T-helper 2 cell treated with Interferon-gamma antibody and Interleukin-4, amounts not matched to agents 100 ng/mL and 5 ng/mL, for 36 hours (primary cell): ENCODE results near the gene NCKAP5. TPM values are rescaled to one million over a fixed set of nuclear protein-coding genes. Genes with fewer than 3 reads are reported as not detected.

Source experiments
- intact Hi-C: fragments of 100-400 bp; cut with micrococcal nuclease; formaldehyde crosslinking; loops from one replicate; pipeline ENCODE4 v1.15.1; 2023
- total RNA-seq: library from RNA; stranded (reverse); gene quantifications from 2 replicates; pipeline ENCODE4 v1.2.3, GENCODE V29; 2022

The NCKAP5 gene
- total RNA-seq, 1 donor from 2014 or later, result not detected

DNA sequence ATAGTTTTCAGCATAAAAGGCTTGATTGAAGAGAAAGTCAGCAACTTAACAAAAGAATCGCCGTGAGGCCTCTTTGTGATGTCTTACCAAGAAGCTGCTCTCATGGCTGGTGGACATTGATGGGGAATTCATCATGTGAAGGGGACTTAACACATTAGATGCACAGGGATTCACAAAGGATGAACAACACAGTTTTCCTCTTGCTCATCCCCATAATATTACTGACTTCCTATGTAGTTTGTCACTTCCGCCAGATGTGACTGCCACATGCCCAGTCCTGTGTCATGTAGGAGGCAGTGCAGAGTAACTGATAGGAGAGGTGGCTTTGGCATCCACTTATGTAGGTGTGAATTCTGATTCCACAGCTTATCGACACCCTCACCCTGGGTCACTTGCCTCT is 665.6 kb downstream of the NCKAP5 start:
- intact Hi-C loops, result no loop called here

DNA sequence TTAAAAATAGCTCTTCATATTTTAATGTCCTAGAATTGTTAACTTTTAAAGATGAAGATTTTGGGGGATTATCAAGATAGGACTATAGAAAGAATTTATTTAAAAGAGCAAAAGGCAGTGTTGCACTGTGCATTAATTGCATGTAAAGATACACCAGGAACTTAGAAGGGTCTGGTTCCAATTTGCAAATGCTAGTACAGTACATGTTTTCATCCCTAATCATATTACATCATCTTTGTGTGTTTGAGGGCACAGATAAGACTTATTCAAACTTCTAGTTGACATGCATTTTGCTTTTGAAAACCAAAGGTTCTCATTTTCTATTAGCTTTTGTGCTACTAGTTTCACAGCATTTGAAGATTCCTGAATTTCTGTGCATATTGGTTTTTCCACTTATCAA is 666.6 kb downstream of the NCKAP5 start:
- intact Hi-C loops, result no loop called here

DNA sequence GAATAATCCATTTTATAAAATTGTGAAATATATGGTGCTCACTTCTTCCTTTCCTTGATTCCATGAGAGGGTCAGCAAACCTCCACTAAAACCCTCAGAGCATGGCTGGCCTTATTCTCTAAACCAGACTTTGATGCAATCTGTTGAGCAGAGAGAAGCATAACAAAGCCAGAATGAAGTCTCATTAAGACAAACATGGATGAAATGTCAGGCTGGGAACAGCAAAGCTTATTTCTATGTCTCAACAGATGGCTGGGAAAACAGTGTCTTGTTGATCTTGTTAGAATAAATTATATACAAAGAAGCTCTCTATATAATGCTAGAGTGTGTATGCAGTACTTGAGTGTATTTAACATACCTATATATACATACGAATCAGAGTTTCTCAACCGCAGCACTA is 671.2 kb downstream of the NCKAP5 start:
- intact Hi-C loops, result no loop called here

DNA sequence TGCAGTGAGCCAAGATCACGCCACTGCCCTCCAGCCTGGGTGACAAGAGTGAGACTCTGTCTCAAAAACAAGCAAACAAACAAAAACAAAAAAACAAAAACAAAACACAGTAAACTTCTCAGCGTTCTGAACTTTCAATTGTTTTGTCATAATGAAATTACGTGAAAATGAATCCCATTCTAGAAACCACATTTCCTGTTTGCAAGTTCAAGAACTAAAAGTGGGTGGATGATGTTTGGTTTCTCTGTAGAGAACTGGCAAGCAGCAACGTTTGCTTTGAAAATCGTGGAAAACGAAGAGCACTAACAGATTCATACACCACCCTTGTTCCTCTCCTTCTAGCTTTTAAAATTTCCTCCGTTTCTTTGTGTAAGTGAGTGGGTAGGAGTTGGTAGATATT is 672.2 kb downstream of the NCKAP5 start:
- intact Hi-C loops, result no loop called here

DNA sequence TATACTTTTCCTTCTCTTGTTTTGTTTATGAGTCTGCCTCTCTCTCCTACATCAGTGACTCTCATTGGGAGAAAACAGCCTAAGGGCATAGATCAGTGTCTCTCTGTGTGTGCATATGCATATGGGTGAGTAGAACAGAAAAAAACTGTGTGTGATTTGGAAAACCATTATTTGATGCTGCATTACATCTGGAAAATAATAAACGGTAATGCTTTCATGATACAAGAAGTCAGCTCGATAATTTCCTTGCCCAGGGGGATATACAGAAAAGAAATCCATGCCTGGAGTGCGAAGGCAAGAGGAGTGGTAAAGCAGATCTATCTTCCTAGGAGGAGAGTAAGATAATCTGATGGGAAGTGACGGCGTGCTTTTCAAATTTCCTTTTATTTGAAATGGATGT is 676.8 kb downstream of the NCKAP5 start:
- intact Hi-C loops, result no loop called here

DNA sequence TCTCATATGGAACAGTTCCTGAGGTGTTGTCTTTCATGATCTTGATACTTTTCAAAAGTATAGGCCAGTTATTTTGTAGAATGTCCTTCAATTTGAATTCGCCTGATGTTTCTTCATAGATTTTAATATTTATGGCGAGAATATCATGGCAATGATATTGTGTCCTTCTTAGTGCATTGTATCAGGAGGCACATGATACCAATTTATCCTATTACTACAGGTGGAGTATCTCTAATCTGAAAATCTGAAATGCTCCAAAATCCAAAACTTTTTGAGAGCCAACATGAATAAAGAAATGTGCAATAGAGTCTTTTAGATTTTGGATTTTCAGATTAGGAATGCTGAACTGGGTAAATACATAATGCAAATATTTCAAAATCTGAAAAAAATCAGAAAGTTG is 681.7 kb downstream of the NCKAP5 start:
- intact Hi-C loops, result no loop called here

DNA sequence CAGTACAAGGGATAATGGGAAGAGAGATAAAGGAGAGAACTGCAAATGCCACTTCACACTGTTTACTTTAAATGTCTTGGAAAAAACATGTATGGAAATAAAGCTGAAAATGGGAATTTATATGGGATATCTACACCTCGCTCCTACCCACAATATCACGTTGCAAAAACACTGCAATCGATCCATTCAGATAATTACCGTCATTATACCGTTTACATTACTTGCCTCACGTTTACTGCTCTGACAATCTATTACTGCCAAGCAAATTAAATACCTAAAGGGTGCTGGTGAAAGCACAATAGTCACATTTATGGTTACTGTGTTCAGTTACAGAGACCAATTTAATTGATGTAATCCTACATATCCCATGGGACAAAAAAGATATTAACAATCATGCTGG is 683.6 kb downstream of the NCKAP5 start:
- intact Hi-C loops, result no loop called here

DNA sequence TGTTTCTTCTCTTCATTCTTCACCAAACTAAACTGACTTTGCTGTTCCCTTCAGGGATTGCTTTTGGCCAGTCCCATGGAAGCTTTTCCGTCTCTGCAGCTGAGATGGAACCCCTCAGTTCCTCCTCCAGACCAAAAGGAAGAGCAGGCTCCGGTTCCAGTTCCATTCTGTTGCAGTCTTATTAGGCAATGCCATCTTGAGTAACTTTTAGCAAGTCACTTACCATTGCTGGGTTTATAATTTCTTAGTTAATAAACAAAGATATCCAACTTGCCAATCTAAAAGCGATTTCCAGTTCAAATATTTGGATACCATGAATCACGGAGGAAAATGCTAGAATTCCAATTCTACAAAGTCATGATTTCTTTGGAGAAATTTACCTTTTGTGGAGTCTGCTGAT is 684.0 kb downstream of the NCKAP5 start:
- intact Hi-C loops, result no loop called here

DNA sequence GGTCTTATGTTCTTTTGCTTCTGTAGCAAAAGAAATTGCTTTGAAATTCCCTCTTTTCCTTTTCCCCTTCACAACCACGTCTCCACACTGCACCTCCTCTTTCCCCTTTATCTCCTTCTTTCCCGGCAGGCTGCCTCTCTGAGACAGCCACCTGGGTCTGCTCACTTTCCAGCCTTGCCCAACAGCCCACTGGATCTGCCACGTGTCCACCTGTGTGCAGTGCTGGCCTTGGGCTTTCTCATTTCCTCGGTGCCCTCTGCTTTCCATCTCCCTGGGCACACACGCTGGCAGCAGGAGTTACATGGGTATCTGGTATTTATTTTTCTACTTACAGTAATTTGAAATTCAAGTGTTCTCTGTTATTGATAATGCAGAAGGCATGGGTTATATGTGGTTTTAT is 684.8 kb downstream of the NCKAP5 start:
- intact Hi-C loops, result no loop called here

DNA sequence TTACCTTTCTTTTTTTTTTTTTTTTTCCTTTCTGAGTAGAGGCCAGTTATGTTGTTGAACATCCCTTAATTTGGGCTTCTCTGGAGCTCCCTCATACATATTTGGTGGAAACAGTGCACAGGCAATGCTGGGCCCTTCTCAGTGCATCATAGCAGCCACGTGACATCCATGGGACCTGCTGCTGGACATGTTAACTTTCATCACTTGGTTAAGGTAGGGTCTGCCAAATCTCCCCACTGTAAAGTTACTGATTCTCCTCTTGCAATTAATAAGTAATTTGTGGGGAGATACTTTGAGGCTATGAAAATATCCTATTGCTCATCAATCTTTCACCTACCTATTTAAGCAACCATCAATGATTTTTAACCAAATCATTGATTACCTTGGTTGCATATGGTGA is 686.7 kb downstream of the NCKAP5 start:
- intact Hi-C loops, result no loop called here

DNA sequence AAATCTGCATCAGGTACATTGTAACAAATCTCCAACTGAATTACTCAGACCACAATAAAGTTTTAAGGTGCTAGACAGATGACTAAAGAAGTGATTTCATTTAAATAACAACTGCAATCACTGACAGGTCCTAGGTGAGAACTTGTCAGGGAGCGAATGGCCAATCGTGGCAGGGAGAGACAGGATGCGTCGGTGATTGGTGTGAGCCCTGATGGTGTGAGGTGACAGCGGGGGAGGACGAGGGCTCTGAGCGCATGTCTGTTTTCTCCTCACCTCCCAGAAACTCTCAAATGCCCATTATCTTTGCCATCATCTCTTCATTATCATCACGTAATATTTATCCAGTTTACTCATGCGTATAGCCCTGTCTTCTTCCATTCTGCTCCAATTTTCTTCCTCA is 690.3 kb downstream of the NCKAP5 start:
- intact Hi-C loops, result no loop called here

DNA sequence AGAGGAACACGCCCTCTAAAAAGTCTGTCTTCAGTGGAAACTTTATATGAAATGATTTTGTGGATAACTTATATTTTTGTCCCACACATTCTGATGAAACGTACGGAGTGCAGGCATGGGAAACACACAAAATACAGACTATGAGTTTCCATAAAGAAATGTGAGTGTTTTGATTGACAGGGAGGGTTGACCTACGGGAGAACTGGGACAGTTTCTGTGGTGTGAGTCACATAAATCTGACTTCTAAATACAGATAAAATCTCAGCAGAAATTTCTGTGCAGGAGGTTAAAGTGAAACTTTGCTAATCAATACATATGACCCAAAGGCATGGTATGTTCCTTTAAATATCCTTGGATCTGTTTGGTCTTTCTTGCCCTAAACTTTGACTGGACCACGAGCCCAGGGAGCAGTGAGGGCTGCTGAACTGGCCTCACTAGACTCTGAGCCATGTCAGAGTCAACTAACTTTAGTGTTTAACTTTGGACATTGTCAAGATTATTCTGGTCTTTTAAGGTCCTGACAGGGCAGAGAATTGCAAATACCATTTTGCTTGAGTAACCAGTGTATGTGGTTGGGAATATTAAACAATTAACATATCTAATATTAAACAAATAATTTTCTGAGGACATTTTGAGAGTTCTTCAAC is 691.4 kb downstream of the NCKAP5 start:
- intact Hi-C loops, result no loop called here

DNA sequence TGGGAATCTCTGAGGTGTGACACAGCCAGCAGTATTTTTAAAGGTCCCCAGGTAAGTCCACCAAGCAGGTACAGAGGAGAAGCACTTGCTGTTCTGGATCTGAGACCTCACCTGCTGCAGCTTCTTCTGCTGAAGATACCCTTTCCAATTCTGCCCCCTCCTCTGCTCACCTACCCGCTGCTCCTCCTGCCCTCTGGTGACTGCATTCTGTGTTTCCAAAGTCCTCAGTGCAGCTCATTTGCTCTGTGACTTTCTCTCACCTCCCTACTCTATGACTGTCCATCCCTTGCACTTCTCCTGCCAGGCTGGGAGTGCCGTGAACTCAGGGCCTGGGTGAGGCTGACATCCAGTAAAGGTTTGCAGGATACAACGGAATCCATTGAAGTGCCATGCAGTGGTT is 693.1 kb downstream of the NCKAP5 start:
- intact Hi-C loops, result no loop called here

DNA sequence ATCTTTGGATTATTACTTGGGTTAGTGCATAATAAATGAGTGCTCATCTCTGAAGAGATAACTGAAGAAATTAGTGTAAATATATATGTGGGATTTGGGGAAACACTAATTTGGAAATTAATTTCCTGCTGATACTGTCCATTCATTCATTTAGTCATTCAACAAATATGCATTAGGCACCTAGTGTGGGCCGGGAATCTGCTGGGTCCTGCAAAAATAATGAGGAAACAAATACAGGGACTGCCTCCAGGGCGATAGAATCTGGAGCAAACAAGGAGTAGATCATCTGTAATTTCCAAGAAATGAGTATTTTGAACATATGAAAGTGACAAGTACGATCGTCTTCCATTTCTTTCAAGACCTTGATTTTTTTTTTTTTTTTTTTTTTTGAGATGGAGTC is 694.5 kb downstream of the NCKAP5 start:
- intact Hi-C loops, result no loop called here

DNA sequence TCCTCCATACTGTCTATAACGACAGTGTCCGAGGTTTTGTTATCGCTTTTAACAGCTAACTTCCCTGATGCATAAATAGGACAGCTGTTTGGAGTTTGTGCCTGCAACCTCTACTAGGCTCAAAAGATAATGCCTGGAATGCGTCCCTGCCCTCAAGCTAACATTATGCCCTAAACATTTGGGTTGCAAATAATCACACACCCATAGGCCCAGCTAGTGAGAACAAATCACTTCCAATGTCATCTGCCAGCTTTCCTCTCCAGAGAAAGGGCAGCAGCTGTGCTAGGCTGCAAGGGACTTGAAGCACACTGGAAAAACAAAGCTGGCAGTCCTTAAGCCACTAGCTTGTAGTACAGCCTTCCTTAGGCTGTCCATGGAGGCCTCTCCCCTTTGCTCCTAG is 696.4 kb downstream of the NCKAP5 start:
- intact Hi-C loops, result no loop called here

DNA sequence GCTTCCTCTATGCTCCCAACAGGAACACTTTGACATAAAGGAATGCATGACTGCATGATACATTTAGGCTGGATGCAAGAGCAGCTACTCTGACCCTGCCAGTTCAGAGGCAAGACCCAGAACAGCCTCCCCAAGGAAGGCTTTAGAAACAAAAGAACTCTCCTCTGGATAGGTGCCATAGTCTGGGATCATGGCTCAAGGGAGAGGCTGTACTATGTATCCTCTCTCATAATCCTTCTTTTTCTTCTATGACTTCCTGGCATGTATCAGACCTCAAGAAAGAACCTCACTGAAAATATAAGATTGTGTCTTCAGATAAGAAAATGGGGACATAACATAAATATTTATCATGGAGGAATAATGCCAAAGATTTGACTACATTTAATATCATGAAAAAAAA is 704.3 kb downstream of the NCKAP5 start:
- intact Hi-C loops, result no loop called here

DNA sequence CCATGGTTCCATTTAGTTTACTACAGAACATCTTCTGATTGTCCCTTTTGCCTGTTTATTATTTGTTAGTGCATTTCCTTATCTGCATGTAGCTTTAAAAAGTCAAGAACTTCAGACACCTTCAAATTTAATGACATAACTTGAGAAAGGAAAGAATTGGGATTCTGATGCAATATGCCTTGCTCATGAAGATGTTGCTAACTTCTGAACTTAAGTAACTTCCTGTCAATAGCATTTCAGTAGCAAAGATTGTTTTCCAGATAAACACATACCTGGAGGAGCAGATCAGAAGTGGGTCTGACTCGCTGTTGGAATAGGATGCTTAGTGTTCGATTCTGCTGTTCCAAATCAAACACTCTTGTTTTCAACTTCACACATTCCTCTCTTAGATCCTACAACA is 708.0 kb downstream of the NCKAP5 start:
- intact Hi-C loops, result no loop called here

DNA sequence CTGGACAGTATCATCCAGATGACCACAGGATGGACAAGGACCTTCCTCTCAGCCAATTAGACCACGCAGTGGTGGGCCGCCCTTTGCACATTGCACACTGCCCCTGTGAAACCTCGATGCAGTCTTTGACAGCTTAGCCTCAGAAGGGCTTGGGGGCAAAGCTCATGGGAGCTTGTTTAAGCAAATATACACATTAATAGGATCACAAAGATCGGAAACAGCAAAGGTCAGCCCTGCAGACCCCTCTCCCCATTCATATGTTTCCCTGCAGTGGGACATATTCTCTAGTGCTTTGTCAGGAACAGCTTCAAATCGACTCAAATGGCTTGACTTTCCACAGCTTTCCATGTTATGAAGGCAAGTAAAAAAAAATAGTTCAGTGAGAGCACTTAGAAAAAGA is 708.7 kb downstream of the NCKAP5 start:
- intact Hi-C loops, result no loop called here

DNA sequence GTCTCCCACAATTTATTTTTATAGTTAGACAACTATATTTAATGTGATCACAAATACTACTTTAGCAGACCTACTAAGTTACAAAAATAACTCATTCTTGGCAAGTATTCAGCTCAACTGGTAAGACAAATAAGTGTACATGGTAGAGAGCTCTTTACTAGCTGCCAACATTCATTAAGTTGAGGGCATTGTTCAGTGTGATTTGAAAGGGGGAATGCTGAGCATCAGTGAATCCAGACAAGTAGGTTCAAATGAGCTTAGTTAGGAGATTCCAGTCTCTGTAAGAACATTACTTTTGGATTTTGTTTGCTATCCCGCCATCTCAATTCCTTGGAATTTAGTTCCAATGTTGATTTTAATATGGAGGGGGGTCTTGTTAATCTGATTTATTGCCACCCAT is 710.9 kb downstream of the NCKAP5 start:
- intact Hi-C loops, result no loop called here

DNA sequence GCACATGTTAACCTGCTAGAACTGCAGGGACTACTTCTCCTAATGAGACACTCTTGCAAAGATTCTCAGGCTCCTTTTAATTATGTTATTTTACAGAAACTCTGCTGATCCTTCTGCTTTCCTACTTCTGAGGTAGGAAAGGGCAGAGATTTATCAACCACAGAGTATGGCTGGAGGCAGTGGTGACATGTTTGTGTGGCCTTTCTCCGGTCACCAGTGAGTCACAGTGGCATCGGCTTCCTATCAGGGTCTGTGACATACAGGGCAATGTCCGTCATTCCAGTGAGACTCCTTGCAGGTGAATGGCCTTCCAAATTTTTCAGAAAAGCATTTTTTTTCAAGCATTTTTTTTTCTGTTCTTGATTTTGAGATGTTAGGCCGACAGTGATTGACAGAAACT is 717.6 kb downstream of the NCKAP5 start:
- intact Hi-C loops, result no loop called here

DNA sequence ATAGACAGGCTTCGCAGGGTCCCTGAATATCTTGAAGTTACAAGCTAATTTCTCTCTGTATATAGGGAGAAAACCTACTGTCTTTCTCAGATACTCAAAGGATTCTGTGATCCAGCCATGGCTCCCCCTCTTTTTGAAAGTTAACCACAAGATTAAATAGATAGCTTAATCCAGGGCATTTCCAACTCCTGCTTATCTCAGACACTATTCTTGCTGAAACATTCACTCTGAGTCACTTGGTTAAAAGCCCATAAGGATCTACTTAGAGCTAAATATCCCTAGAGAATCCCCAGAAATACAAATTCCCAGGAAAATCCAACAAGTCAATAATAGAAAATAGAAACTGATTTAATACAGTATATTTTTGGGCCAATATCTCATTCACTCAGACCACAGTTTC is 719.1 kb downstream of the NCKAP5 start:
- intact Hi-C loops, result no loop called here

DNA sequence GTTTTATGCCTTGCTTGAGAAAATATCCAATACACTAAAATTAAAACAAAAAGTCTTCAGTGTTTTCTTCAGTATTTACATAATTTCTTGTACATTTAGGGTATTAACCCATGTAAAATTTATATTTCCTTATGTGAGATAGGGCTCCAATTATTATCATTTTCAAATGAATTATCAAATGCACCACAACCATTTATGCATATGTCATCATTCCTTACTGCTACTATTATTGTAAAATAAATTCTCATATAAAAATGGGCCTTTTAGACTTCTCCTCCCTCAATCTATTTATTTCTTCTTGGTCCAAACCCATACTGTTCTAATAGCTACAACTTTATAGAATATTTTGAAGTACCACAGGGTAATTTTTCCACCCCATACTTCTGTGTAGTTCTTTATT is 722.9 kb downstream of the NCKAP5 start:
- intact Hi-C loops, result no loop called here

DNA sequence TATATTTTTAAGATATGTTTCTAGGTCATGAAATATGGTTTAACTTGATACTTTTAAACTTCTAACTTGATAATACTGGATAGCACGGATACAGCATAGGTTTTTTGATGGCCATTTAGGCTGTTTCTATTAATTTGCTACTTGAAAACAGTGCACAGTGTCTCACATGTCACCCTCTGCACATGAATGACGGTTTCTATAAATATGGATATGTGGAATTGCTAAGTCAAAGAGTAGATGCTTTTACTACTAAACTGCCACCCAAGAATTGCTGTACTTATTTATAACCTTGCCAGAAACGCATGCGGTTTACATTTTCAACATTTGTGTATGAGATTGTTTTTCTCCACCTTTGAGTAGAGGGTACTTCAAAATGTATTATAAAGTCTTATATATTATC is 723.7 kb downstream of the NCKAP5 start:
- intact Hi-C loops, result no loop called here

DNA sequence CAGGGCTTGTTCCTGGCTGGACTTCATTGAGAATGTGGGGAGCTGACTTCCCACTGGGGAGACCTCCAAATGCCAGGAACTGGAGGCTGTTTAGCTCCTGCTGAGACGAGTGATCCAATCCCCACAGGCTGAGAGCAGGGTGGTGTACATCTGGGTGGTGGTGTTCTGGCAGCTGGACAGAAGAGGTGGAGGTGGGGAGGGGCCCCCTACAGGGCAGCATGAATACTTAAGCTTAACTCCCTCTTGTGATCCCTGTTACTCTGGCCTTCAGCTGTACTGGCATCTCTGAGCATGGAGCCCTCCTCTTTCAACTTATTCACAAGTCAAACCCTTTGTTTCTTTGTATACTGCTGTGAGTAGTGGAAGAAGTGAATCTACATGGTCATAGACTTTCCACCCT is 730.5 kb downstream of the NCKAP5 start:
- intact Hi-C loops, result no loop called here
